ENCODE measurements around the gene SSBP4.
A peak's percentile ranks its signal among the peaks of the same experiment; 100 is the strongest.

The SSBP4 gene

DNA sequence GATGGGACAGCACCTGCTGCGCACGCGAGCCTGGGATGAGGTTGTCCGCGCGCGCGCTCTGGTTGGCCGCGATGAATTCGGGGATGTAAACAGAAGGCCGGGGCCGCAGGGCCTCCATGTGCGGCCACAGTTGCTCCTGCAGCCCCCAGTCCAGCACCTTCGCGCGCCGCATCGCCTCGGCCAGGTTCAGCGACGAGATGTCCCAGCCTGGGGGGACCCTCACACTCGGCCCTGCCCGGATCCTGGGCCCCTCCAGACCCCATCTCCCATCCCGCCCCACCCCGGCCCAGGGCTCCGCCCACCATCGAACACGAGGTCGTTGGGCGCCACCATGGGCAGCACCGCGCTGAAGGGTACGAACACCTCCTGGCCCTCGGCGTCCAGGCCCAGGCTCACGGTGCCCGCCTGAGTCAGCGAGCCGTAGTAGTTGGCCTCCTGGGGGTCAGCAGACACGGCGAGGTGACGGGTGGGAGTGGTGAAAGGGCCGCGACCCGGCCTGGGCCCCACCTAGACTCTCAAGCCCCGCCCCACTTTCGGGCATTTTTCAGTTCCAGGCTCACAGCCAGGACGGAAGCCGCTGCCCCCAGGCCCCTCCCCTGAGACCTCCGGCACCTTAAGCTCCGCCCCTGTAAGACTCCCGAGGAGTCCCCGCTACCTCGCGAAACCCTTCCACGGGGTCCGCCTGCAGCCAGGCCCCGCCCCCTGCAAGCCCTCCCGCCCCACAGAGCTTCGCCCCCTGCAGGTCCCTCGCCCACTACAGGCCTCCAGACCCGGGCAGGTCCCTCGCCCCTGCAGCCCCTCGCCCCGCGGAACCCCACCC is 17.7 kb downstream of the SSBP4 start:
- TF ChIP-seq ZFX (IDR thresholded peaks at IDR 0.05; ENCODE audit: borderline replicate concordance): no peak
- TF ChIP-seq, protein P1, sequence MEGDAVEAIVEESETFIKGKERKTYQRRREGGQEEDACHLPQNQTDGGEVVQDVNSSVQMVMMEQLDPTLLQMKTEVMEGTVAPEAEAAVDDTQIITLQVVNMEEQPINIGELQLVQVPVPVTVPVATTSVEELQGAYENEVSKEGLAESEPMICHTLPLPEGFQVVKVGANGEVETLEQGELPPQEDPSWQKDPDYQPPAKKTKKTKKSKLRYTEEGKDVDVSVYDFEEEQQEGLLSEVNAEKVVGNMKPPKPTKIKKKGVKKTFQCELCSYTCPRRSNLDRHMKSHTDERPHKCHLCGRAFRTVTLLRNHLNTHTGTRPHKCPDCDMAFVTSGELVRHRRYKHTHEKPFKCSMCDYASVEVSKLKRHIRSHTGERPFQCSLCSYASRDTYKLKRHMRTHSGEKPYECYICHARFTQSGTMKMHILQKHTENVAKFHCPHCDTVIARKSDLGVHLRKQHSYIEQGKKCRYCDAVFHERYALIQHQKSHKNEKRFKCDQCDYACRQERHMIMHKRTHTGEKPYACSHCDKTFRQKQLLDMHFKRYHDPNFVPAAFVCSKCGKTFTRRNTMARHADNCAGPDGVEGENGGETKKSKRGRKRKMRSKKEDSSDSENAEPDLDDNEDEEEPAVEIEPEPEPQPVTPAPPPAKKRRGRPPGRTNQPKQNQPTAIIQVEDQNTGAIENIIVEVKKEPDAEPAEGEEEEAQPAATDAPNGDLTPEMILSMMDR (IDR thresholded peaks at IDR 0.05): no peak
- H3K27ac ChIP-seq: peak overlapping the region; percentile 93

DNA sequence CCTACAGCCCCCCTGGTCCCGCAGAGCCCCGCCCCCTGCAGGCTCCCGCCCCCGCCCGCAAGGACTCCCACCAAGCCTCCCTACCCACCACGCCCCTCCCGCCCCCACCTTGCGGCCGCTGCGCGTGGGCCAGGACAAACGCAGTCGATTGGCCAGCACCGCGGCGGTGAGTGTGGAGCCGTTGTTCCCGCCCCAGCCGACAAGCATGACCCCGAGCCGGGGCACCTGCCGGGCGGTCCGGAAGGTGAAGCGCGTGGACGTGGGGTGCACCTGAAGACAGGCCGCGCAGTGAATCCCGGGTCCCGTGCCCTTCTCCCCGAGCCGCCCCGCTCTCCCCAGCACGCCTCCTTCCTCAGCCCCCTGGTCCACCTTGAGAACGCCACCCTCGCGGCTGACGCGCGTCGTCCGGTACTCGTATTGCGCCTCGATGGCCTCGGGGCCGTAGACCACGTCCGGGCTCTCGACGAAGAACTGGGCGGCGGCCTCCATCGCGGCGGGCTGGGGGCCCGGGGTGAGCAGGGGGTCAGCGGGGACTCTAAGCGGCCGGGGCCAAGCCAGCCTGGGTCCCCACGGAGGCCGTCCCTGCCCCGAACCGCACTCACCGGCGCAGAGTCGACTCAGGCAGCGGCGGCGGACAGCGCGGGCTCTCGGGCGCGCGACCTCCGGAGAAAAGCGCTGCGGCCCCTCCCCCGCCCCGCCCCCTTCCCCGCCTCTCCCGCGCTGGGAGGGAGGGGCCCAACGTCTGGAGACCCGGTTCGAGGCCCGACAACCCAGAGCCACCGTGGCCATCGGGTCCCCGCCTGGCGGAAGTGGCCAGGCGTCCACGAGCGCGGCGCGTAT is 18.5 kb downstream of the SSBP4 start, which contains the start of gene ISYNA1:
Gene ISYNA1, minus strand, starts transcription at position 643 of the 840 bp plus-strand sequence. Its CDS starts 154 bp downstream, at position 489.
- peak within 1 kb of the TSS; percentile 93 for H3K27ac ChIP-seq
- no peak for TF ChIP-seq ZFX (IDR thresholded peaks at IDR 0.05; ENCODE audit: borderline replicate concordance)
- TF ChIP-seq, protein P1 (IDR thresholded peaks at IDR 0.05): no peak

DNA sequence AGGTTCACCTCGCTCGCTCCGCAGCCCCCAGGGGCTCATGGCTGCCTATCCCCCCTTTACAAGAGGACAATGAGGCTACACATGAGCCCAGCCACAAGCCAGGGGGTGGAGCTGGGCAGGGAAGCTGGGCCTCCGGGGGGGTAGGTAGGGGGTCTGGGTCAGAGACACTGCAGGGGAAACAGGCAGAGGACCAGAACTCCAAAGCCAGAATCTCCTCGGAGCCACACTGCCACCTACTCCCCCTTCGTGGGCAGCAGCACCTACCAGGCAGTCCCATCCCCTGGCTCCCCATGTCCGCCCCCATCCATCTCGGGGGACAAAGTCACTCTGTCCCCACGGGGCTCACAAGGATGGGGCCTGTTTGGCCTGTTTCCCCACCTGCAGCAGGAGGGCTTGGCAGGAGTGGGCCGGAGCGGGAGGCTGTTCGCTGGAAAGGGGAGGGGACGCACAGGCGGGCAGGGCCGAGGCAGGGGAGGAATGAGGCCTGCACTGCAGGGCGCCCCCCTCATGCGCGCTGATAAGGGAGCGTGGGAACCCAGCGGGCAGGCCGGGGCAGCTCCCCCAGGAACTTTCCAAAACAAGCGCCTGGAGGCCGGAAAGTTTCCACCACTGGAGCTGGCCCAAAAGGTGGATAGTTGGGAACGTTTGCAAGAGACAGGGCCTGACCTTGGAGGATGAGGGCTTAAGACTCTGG is 19.3 kb downstream of the SSBP4 start:
- peak overlapping the region; percentile 93 for H3K27ac ChIP-seq
- no peak for TF ChIP-seq ZFX (IDR thresholded peaks at IDR 0.05; ENCODE audit: borderline replicate concordance)
- TF ChIP-seq, protein P1 (IDR thresholded peaks at IDR 0.05): no peak

DNA sequence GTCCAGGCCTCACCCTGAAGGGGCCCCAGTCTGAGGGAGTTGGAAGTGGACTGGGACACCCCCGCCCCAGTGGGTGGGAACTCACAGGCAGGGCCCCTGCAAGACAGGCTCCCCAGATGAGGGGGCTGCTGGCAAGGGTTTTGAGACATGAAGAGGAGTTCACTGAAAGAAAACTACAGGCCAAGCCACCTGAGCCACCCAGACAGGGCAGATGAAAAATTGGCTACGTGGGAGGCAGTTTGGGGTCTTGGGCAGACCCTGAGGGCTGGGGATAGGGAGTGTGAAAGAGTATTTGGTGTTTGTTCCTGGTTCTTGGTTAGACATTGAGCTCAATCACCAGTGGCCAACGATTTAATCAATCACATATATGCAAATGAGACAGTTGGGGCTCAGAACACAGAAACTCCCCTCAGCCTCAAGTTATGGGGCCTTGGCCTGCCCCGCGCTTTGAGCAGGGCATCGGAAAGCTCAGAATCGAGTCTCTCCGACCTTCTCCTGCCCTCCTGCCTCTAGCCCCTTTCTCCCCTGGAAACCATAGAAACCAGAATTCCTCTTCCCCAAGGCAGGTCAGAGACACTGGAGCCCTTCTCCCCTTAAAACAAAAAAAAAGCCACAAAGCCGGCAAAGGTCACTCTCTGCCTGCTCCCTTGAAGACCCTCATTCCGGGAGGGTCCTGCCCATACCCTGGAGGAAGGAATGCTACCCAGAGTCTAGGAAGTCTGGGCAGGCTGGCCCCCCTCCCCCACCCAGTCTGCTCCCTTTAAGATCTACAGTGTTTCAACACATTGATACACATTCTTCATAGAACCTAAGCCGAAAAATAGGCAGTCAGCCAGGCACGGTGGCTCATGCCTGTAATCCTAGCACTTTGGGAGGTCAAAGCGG is 20.1 kb downstream of the SSBP4 start:
- peak overlapping the region; percentile 93 for H3K27ac ChIP-seq
- TF ChIP-seq, protein P1 (IDR thresholded peaks at IDR 0.05): no peak
- TF ChIP-seq ZFX (IDR thresholded peaks at IDR 0.05; ENCODE audit: borderline replicate concordance): no peak

DNA sequence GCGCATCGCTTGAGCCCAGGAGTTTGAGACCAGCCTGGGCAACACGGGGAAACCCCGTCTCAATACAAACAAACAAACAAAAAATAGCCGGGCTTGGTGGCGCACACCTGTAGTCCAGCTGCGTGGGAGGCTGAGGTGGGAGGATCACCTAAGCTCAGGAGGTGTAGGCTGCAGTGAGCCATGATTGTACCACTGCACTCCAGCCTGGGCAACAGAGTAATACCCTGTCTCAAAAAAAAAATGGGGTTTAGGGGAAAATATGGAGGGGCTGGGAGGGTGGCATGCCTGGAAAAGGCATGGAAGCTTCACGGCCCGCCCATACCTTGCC is 20.7 kb downstream of the SSBP4 start:
- TF ChIP-seq ZFX (IDR thresholded peaks at IDR 0.05; ENCODE audit: borderline replicate concordance): no peak
- H3K27ac ChIP-seq: peak overlapping the region; percentile 93; the same call in 1 of the 2 replicates

DNA sequence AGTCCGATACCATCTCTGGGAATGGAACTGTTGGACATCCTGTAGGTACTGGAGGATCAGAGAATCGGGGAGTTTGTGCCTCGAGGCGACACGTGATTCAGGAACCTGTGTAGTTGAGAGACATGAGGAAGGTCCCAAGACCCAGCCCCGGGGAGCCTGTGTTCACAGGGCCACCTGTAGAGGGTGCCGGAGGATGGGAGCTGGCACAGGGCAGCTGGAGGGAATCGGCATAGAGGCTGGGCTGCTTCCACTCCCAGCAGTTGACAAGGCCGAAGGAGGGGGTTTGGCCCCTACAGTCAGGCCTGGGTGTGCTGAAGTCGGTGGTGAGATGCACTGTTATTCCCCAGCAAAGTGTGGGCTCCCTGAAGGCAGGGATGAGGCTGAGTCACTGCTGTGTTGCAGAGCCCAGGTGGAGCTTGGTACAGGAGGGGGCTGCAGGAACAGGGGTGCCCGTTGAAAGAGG is 21.2 kb downstream of the SSBP4 start:
- TF ChIP-seq, protein P1 (IDR thresholded peaks at IDR 0.05): peak; percentile 20; the same call in 1 of the 2 replicates
- TF ChIP-seq ZFX (IDR thresholded peaks at IDR 0.05; ENCODE audit: borderline replicate concordance): no peak
- no peak overlapping the region for H3K27ac ChIP-seq
